Endothelial cell of umbilical vein (primary cell): ENCODE measurements around the gene KNCN. TPM values are rescaled to one million over a fixed set of nuclear protein-coding genes. Genes with fewer than 3 reads are reported as not detected.

ENCODE experiments used
- BruUV-seq: library from RNA; stranded (reverse); fragments of 400-500 nt; replicated peaks from 2 replicates; lab custom pipeline; 2021; lab: Mats Ljungman, UMichigan
- CTCF ChIA-PET: fragments of 300-600, 350-600 bp; sonication (Branson Sonifier 250); formaldehyde crosslinking; loops from one replicate; lab custom pipeline; 2021; ENCODE audit warnings: antibody characterized with exemption, inconsistent platforms; lab: Charles Lee
- POLR2A ChIA-PET: fragments of 300-600, 350-600 bp; sonication (Branson Sonifier 250); formaldehyde crosslinking; loops from one replicate; lab custom pipeline; 2021; ENCODE audit warnings: antibody characterized with exemption, inconsistent platforms; lab: Charles Lee
- DNase-seq: peaks from one replicate; pipeline ENCODE4 v3.0.0-alpha.2; 2011; ENCODE audit warnings: low read depth, low spot score
- FAIRE-seq: peaks from 2 replicates; lab custom pipeline; 2011; peaks lifted over from hg19 to GRCh38; lab: Jason Lieb, UNC
- H2AFZ ChIP-seq: 2 replicates; pipeline ENCODE4 v1.6.0; 2012; ENCODE audit warnings: low read depth, low read length, control low read depth, inconsistent platforms
- H3K27ac ChIP-seq: 2 replicates; pipeline ENCODE4 v1.5.1; 2011; ENCODE audit warnings: low read depth, mild to moderate bottlenecking, control low read depth, low read length, moderate library complexity; ENCODE audit not compliant: insufficient read depth
- H3K27me3 ChIP-seq, 2 experiments: 2 replicates each; pipeline versions ENCODE4 v1.6.0 to v1.6.1; 2011; ENCODE audit warnings: low read length in 2 of 2, mixed read lengths in 1 of 2; ENCODE audit not compliant: control insufficient read depth in 2 of 2, insufficient read depth in 2 of 2
- H3K36me3 ChIP-seq, 2 experiments: 2 replicates in 1 of 2; 3 replicates in 1 of 2; pipeline ENCODE4 v1.5.1; 2011; ENCODE audit warnings: low read length in 2 of 2, mild to moderate bottlenecking in 1 of 2, moderate library complexity in 1 of 2; ENCODE audit not compliant: control insufficient read depth in 2 of 2, insufficient read depth in 2 of 2; ENCODE audit errors: extremely low read depth in 1 of 2
- H3K4me1 ChIP-seq: 3 replicates; pipeline ENCODE4 v1.5.1; 2011; ENCODE audit warnings: mild to moderate bottlenecking, low read length; ENCODE audit not compliant: control insufficient read depth, insufficient read depth; ENCODE audit errors: extremely low read depth
- H3K4me2 ChIP-seq: 2 replicates; pipeline ENCODE4 v1.6.1; 2011; ENCODE audit warnings: low read length, control low read depth, mixed read lengths; ENCODE audit not compliant: insufficient read depth
- H3K4me3 ChIP-seq, 3 experiments: fragments of 200-600 bp in 1 of 3; sonication (generic), shearing (Covaris generic) in 1 of 3; replicated peaks in 1 of 3; 2 replicates each; pipeline ENCODE4 v1.5.1; 2011 to 2016; ENCODE audit warnings: control low read depth in 3 of 3, low read length in 3 of 3, mild to moderate bottlenecking in 2 of 3, inconsistent platforms in 1 of 3, low read depth in 1 of 3, moderate library complexity in 1 of 3; ENCODE audit not compliant: insufficient read depth in 1 of 3
- H3K79me2 ChIP-seq: 2 replicates; pipeline ENCODE4 v1.6.0; 2012; ENCODE audit warnings: low read length, inconsistent platforms; ENCODE audit not compliant: control insufficient read depth, insufficient read depth
- H3K9ac ChIP-seq: replicated peaks from 2 replicates; pipeline ENCODE3; 2011; ENCODE audit warnings: low read length, control low read depth; ENCODE audit not compliant: insufficient read depth; ENCODE audit errors: extremely low read depth
- H3K9me1 ChIP-seq: replicated peaks from 3 replicates; pipeline ENCODE4 v1.6.0; 2011; ENCODE audit warnings: mild to moderate bottlenecking, low read length; ENCODE audit not compliant: control insufficient read depth, insufficient read depth; ENCODE audit errors: extremely low read depth
- H3K9me3 ChIP-seq: replicated peaks from 2 replicates; pipeline ENCODE4 v1.5.1; 2012; ENCODE audit warnings: low read length, inconsistent platforms; ENCODE audit not compliant: control insufficient read depth, insufficient read depth
- H4K20me1 ChIP-seq: replicated peaks from 2 replicates; pipeline ENCODE3; 2011; ENCODE audit warnings: mild to moderate bottlenecking, low read length; ENCODE audit not compliant: control insufficient read depth, insufficient read depth; ENCODE audit errors: extremely low read depth
- CTCF ChIP-seq, 2 donors: IDR thresholded peaks; 1 replicate in 1 of 2; 2 replicates in 1 of 2; pipeline ENCODE4 v1.5.1; 2011; ENCODE audit warnings: low read length in 2 of 2, mild to moderate bottlenecking in 2 of 2, moderate library complexity in 2 of 2, control low read depth in 1 of 2, inconsistent platforms in 1 of 2, low read depth in 1 of 2; ENCODE audit not compliant: insufficient read depth in 1 of 2; ENCODE audit errors: extremely low read depth in 1 of 2
- EZH2 ChIP-seq: IDR thresholded peaks from 2 replicates; pipeline ENCODE4 v1.6.1; 2012; ENCODE audit warnings: borderline replicate concordance, low read depth, mild to moderate bottlenecking, moderate library complexity, low read length, inconsistent platforms; ENCODE audit not compliant: severe bottlenecking
- FOS ChIP-seq: IDR thresholded peaks from 2 replicates; pipeline ENCODE4 v1.6.1; 2011; ENCODE audit warnings: mild to moderate bottlenecking, low read length, moderate library complexity, borderline replicate concordance; ENCODE audit not compliant: insufficient read depth
- GATA2 ChIP-seq: IDR thresholded peaks from 2 replicates; pipeline ENCODE4 v1.7.0; 2011; ENCODE audit warnings: low read depth, mild to moderate bottlenecking, moderate library complexity, mixed read lengths, low read length; ENCODE audit not compliant: insufficient read length, insufficient read depth
- JUN ChIP-seq: IDR thresholded peaks from 2 replicates; pipeline ENCODE4 v1.6.1; 2011; ENCODE audit warnings: borderline replicate concordance, low read depth; ENCODE audit not compliant: insufficient read length, insufficient read depth
- MAX ChIP-seq: IDR thresholded peaks from 2 replicates; pipeline ENCODE4 v1.6.1; 2011; ENCODE audit not compliant: insufficient read depth, insufficient read length
- MYC ChIP-seq: IDR thresholded peaks from one replicate; pipeline ENCODE4 v1.6.1; 2011; ENCODE audit warnings: mild to moderate bottlenecking, low read depth, low read length
- POLR2A ChIP-seq: IDR thresholded peaks from 2 replicates; pipeline ENCODE4 v1.6.1; 2012; ENCODE audit warnings: low read depth, mild to moderate bottlenecking, control low read depth, low read length
- POLR2AphosphoS5 ChIP-seq: IDR thresholded peaks from 2 replicates; pipeline ENCODE4 v1.6.1; 2012; ENCODE audit warnings: low read depth, mild to moderate bottlenecking, control low read depth, low read length, moderate library complexity; ENCODE audit not compliant: insufficient read depth
- dilution Hi-C: fragments of 300-500 bp; cut with MboI; formaldehyde crosslinking; loops from one replicate; pipeline ENCODE4 v1.15.0; 2019; ENCODE audit warnings: low sequenced_read_pairs; ENCODE audit not compliant: extremely low pct_ligation_motif_present
- intact Hi-C: fragments of 100-400 bp; cut with micrococcal nuclease; formaldehyde crosslinking; loops from one replicate; pipeline ENCODE4 v1.10.0; 2022
- polyA plus RNA-seq, 4 experiments: library from polyadenylated mRNA; depleted of rRNA in 3 of 4; stranded (reverse) in 3 of 4; unstranded in 1 of 4; fragments of >200 nt; gene quantifications; 2 replicates each; pipeline versions ENCODE4 v1.2.1 to v1.2.3, GENCODE V29; 2011 to 2012; ENCODE audit warnings: missing spikeins in 1 of 4
- total RNA-seq: library from RNA; stranded (reverse); gene quantifications from 2 replicates; pipeline ENCODE4 v1.2.3, GENCODE V29; 2021

Gene KNCN
- total and polyA plus RNA-seq, 2 donors (not counting 3 experiments of a cell fraction or from before 2014, with no cell fraction given): not detected

- no peak overlapping the region for H3K4me3 ChIP-seq
- H4K20me1 ChIP-seq: no peaks in the 10 kb centered on the region
- DNase-seq (no peak), FAIRE-seq (no peak)
- no peaks in the 10 kb centered on the region for H3K9me1 ChIP-seq
- dilution Hi-C loops (no loop called here), intact Hi-C loops (no loop called here)
- TF ChIP-seq JUN: no peak
- no peak for TF ChIP-seq CTCF (IDR thresholded peaks at IDR 0.05; ENCODE audit: extremely low read depth in 1 of 2, insufficient read depth in 1 of 2, low read depth in 1 of 2, low read length in 2 of 2)
- no peak for TF ChIP-seq MAX
- no peak for TF ChIP-seq MYC
- no peak for TF ChIP-seq POLR2AphosphoS5
- no peak for TF ChIP-seq FOS
- no peak for TF ChIP-seq GATA2
- no peak for TF ChIP-seq EZH2
- TF ChIP-seq POLR2A: no peak
- H3K9ac ChIP-seq: no peak overlapping the region
- H2AFZ ChIP-seq: no peak overlapping the region
- POLR2A ChIA-PET: interaction anchor here (0.7 kb wide), 1 partner anchor 84 kb away, joined by 3 read pairs; no protein-coding TSS in a partner anchor
- CTCF ChIA-PET: interaction anchor here (0.7 to 1.8 kb wide), 2 partner anchors 8 to 12 kb away, joined by 4 to 5 read pairs; partner anchors contain the start of gene MKNK1
- H3K79me2 ChIP-seq: no peaks in the 10 kb centered on the region
- H3K27me3 ChIP-seq: no peaks in the 10 kb centered on the region
- H3K4me2 ChIP-seq: no peak overlapping the region
- H3K4me1 ChIP-seq: no peaks in the 10 kb centered on the region
- H3K36me3 ChIP-seq: peaks cover 0 to 8% of the 10 kb centered on the region in 2 experiments
- H3K27ac ChIP-seq: no peak overlapping the region
- no TSS peak for BruUV-seq
- no peaks in the 10 kb centered on the region for H3K9me3 ChIP-seq
Observed at GRCh38 chr1:46596036-46596435, 44.6 kb upstream of the KNCN start.
